ENCODE measurements around the gene GOLGA5.

The GOLGA5 gene

DNA sequence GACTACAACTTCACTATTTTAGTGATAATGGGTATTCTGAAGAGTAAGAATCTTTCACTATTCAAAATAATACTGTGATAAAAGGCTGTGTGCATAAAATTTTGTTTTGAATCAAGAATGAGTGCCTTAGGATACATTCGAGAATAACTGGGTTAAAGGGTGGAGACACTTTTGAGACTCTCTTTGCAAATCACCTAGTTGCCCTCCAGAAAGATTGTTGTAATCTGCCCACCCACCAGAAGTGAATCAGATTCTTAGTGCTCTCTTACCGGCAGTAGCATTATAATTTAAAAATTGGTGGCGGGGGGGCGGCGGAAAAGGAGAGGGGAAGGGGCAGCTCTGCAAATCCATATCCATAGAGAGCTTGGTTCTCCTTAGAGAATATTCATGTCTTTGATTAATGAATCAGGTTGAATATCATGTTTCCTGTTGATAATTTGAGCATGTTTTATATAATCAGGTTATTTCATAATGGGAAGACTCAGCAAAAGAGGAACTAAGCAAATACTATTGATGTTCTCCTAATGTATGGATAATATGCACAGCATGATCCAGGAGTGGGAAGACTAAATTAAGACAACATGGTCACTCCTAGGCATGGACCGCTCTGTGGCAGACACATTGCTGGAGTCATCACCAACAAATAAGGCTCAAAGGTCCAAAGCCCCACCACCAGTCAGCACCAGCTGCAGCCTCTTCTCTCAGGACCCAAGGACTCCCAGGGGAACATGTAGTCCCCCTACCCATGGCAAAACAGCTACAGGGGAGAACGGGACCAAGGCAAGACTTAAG is 66.1 kb downstream of the GOLGA5 start:
- no peaks in the 10 kb centered on the region for H3K9me3 ChIP-seq (ENCODE audit: low read length)
- no peaks in the 10 kb centered on the region for H3K79me2 ChIP-seq (ENCODE audit: insufficient read depth, low read length)
- no peaks in the 10 kb centered on the region for H3K4me1 ChIP-seq (ENCODE audit: insufficient read depth, low read length, severe bottlenecking)
- H3K9me2 ChIP-seq (ENCODE audit: low read depth, low read length) = no peaks in the 10 kb centered on the region
- no peaks in the 10 kb centered on the region for H3F3A ChIP-seq (ENCODE audit: insufficient read depth, low read length)
- TF ChIP-seq EZH2 (IDR thresholded peaks at IDR 0.05; ENCODE audit: borderline replicate concordance, low read length) = no peak
- no peak for TF ChIP-seq CTCF (IDR thresholded peaks at IDR 0.05; ENCODE audit: low read length)
- no peak overlapping the region for H3K4me2 ChIP-seq (ENCODE audit: low read length)
- no peaks in the 10 kb centered on the region for H3K27me3 ChIP-seq (ENCODE audit: insufficient read depth, low read length)
- H2AFZ ChIP-seq (ENCODE audit: low read length) = no peak overlapping the region
- no peak overlapping the region for H3K4me3 ChIP-seq (ENCODE audit: low read depth, low read length, poor library complexity, severe bottlenecking)
- H3K9ac ChIP-seq (ENCODE audit: low read length) = no peak overlapping the region
- no peak overlapping the region for H3K27ac ChIP-seq (ENCODE audit: low read depth, low read length, poor library complexity, severe bottlenecking)
- H3K36me3 ChIP-seq (ENCODE audit: insufficient read depth, low read length) = no peaks in the 10 kb centered on the region
- H4K20me1 ChIP-seq (ENCODE audit: insufficient read depth, low read length) = no peaks in the 10 kb centered on the region

GRCh38 chr14:92861856-92862745 is 68.0 kb downstream of the GOLGA5 start:
- Histone ChIP-seq H3K27me3 (ENCODE audit: insufficient read depth, low read length) (no peaks in the 10 kb centered on the region), H3K9ac (ENCODE audit: low read length) (no peak overlapping the region), H3K4me2 (ENCODE audit: low read length) (no peak overlapping the region), H3F3A (ENCODE audit: insufficient read depth, low read length) (no peaks in the 10 kb centered on the region), H3K79me2 (ENCODE audit: insufficient read depth, low read length) (no peaks in the 10 kb centered on the region), H3K27ac (ENCODE audit: low read depth, low read length, poor library complexity, severe bottlenecking) (no peak overlapping the region), H3K36me3 (ENCODE audit: insufficient read depth, low read length) (no peaks in the 10 kb centered on the region), H3K9me2 (ENCODE audit: low read depth, low read length) (no peaks in the 10 kb centered on the region), H2AFZ (ENCODE audit: low read length) (no peak overlapping the region), H3K4me3 (ENCODE audit: low read depth, low read length, poor library complexity, severe bottlenecking) (no peak overlapping the region), H4K20me1 (ENCODE audit: insufficient read depth, low read length) (no peaks in the 10 kb centered on the region), H3K4me1 (ENCODE audit: insufficient read depth, low read length, severe bottlenecking) (no peaks in the 10 kb centered on the region), H3K9me3 (ENCODE audit: low read length) (peaks cover 3% of the 10 kb centered on the region; the same call in 1 of the 2 replicates)
- no peak for TF ChIP-seq EZH2 (IDR thresholded peaks at IDR 0.05; ENCODE audit: borderline replicate concordance, low read length)

DNA sequence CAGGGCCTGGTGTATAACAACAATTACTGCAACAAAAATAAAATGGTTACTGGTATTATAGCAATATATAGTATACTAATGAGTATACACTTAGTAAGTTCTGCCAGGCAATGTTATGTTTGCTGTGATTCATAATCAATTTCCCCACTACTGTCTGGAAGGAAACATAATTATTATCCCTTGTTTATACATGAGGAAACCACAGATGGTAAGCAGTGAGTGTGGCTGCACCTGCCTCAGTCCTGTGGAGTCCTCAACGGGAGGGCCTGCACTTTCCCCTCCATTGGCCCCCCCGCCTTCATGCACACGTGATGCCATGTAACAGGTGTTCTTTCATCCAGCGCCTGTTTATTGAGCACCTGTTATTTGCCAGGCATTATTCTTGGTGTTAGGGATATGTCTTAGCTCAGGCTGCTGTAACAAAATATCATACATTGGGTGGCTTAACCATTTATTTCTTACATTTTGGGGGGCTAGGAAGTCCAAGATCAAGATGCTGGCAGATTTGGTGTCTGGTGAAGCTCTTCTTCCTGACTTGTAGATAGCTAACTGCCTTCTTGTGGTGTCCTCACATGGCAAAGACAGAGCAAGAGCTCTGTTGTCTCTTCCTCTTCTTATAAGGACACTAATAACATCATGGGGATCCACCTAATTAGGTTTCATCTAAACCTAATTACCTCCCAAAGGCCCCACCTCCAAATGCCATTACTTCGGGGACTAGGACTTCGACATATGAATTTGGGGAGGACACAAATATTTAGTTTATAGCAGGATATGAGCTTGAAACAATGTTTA is 69.4 kb downstream of the GOLGA5 start:
- no peaks in the 10 kb centered on the region for H3K4me1 ChIP-seq (ENCODE audit: insufficient read depth, low read length, severe bottlenecking)
- TF ChIP-seq EZH2 (IDR thresholded peaks at IDR 0.05; ENCODE audit: borderline replicate concordance, low read length) = no peak
- TF ChIP-seq CTCF (IDR thresholded peaks at IDR 0.05; ENCODE audit: low read length) = no peak

More for the DNA sequence above, 69.4 kb downstream of the GOLGA5 start:
- Histone ChIP-seq H3K36me3 (ENCODE audit: insufficient read depth, low read length) (no peaks in the 10 kb centered on the region), H3K27ac (ENCODE audit: low read depth, low read length, poor library complexity, severe bottlenecking) (no peak overlapping the region), H3K27me3 (ENCODE audit: insufficient read depth, low read length) (no peaks in the 10 kb centered on the region), H4K20me1 (ENCODE audit: insufficient read depth, low read length) (no peaks in the 10 kb centered on the region), H3K4me3 (ENCODE audit: low read depth, low read length, poor library complexity, severe bottlenecking) (no peak overlapping the region), H3K79me2 (ENCODE audit: insufficient read depth, low read length) (no peaks in the 10 kb centered on the region), H2AFZ (ENCODE audit: low read length) (no peak overlapping the region), H3K9me3 (ENCODE audit: low read length) (peaks cover 3% of the 10 kb centered on the region; the same call in 1 of the 2 replicates), H3K4me2 (ENCODE audit: low read length) (no peak overlapping the region), H3F3A (ENCODE audit: insufficient read depth, low read length) (no peaks in the 10 kb centered on the region), H3K9ac (ENCODE audit: low read length) (no peak overlapping the region), H3K9me2 (ENCODE audit: low read depth, low read length) (no peaks in the 10 kb centered on the region)
